GM23338 (cell line): ENCODE data around the gene KIAA1217. TPM values are rescaled to one million over a fixed set of nuclear protein-coding genes. Genes with fewer than 3 reads are reported as not detected.

Source experiments
- ATAC-seq: fragments of 200-7000 bp; cut with Tn5 transposase; 3 replicates; pipeline ENCODE4 v1.9.1; 2020
- DNase-seq: peaks from one replicate; pipeline ENCODE4 v3.0.0-alpha.2; 2015; ENCODE audit warnings: low spot score
- H2AFZ ChIP-seq: fragments of 200-600 bp; sonication (generic); 2 replicates; pipeline ENCODE4 v1.8.0; 2016; ENCODE audit warnings: antibody characterized with exemption, mild to moderate bottlenecking, moderate library complexity
- H3F3A ChIP-seq: fragments of 200-600 bp; sonication (generic); replicated peaks from 2 replicates; pipeline ENCODE4 v1.8.0; 2017; ENCODE audit warnings: antibody characterized with exemption, mixed run types, low read depth
- H3K27ac ChIP-seq: fragments of 200-600 bp; sonication (generic); 2 replicates; pipeline ENCODE4 v1.6.1; 2016; ENCODE audit warnings: low read depth
- H3K27me3 ChIP-seq: fragments of 200-600 bp; sonication (generic); 2 replicates; pipeline ENCODE4 v1.8.0; 2016; ENCODE audit warnings: mild to moderate bottlenecking, mixed run types, moderate library complexity; ENCODE audit not compliant: insufficient read depth
- H3K36me3 ChIP-seq: fragments of 200-600 bp; sonication (generic); 2 replicates; pipeline ENCODE4 v1.8.0; 2016; ENCODE audit warnings: mild to moderate bottlenecking; ENCODE audit not compliant: insufficient read depth
- H3K4me1 ChIP-seq: fragments of 200-600 bp; sonication (generic); 2 replicates; pipeline ENCODE4 v1.8.0; 2016; ENCODE audit warnings: mild to moderate bottlenecking, moderate library complexity; ENCODE audit not compliant: insufficient read depth
- H3K4me2 ChIP-seq: fragments of 200-600 bp; sonication (generic); 2 replicates; pipeline ENCODE4 v1.7.1; 2017; ENCODE audit warnings: mixed run types
- H3K4me3 ChIP-seq: fragments of 200-600 bp; sonication (generic); 2 replicates; pipeline ENCODE4 v1.6.1; 2016; ENCODE audit warnings: mixed run types
- H3K79me2 ChIP-seq: fragments of 200-600 bp; sonication (generic); replicated peaks from 2 replicates; pipeline ENCODE4 v1.8.0; 2017; ENCODE audit warnings: mild to moderate bottlenecking; ENCODE audit not compliant: insufficient read depth
- H3K9me2 ChIP-seq: fragments of 200-600 bp; sonication (generic); 2 replicates; pipeline ENCODE4 v1.8.0; 2017; ENCODE audit not compliant: insufficient read depth
- H4K20me1 ChIP-seq: fragments of 200-600 bp; sonication (generic); replicated peaks from 2 replicates; pipeline ENCODE4 v1.8.0; 2017; ENCODE audit warnings: mild to moderate bottlenecking; ENCODE audit not compliant: insufficient read depth
- H3K27ac Mint-ChIP-seq: 2 replicates; pipeline ENCODE4 v1.8.0; 2020; ENCODE audit warnings: inconsistent platforms, mild to moderate bottlenecking, moderate library complexity, mixed read lengths
- H3K27me3 Mint-ChIP-seq: 3 replicates; pipeline ENCODE4 v1.8.0; 2022; ENCODE audit warnings: low read depth, mild to moderate bottlenecking, moderate library complexity, mixed read lengths, inconsistent platforms; ENCODE audit not compliant: insufficient read depth, poor library complexity
- H3K36me3 Mint-ChIP-seq: 3 replicates; pipeline ENCODE4 v1.8.0; 2021; ENCODE audit warnings: low read depth, mild to moderate bottlenecking, inconsistent platforms, moderate library complexity, mixed read lengths
- H3K4me1 Mint-ChIP-seq: 3 replicates; pipeline ENCODE4 v1.8.0; 2020; ENCODE audit warnings: mild to moderate bottlenecking, inconsistent platforms, mixed read lengths
- H3K4me3 Mint-ChIP-seq: 3 replicates; pipeline ENCODE4 v1.8.0; 2021; ENCODE audit warnings: moderate library complexity, mild to moderate bottlenecking, inconsistent platforms, mixed read lengths
- H3K9me3 Mint-ChIP-seq: 3 replicates; pipeline ENCODE4 v1.8.0; 2020; ENCODE audit warnings: moderate library complexity, mild to moderate bottlenecking, inconsistent platforms, mixed read lengths
- CREB1 ChIP-seq: fragments of 250-450 bp; sonication (Bioruptor Pico); IDR thresholded peaks from 2 replicates; pipeline ENCODE4 v1.5.0; 2020; ENCODE audit warnings: low read depth, mild to moderate bottlenecking, moderate library complexity
- EZH2 ChIP-seq: fragments of 200-600 bp; sonication (generic); IDR thresholded peaks from one replicate; pipeline ENCODE4 v1.8.0; 2017; ENCODE audit warnings: antibody characterized with exemption, mild to moderate bottlenecking, low read depth; ENCODE audit not compliant: unreplicated experiment
- EZH2phosphoT487 ChIP-seq: fragments of 200-600 bp; sonication (generic); IDR thresholded peaks from one replicate; pipeline ENCODE4 v1.8.1; 2018; ENCODE audit warnings: antibody characterized with exemption; ENCODE audit not compliant: unreplicated experiment
- JUNB ChIP-seq: IDR thresholded peaks from one replicate; pipeline ENCODE4 v1.6.1; 2016; ENCODE audit warnings: antibody characterized with exemption; ENCODE audit not compliant: unreplicated experiment
- NANOG ChIP-seq: IDR thresholded peaks from 2 replicates; pipeline ENCODE4 v1.6.1; 2016; ENCODE audit warnings: antibody characterized with exemption, borderline replicate concordance
- POLR2AphosphoS5 ChIP-seq: IDR thresholded peaks from 2 replicates; pipeline ENCODE4 v1.6.1; 2016; ENCODE audit warnings: antibody characterized with exemption, low read depth
- STAT1 ChIP-seq: IDR thresholded peaks from one replicate; pipeline ENCODE4 v1.6.1; 2016; ENCODE audit warnings: antibody characterized with exemption; ENCODE audit not compliant: unreplicated experiment
- ZNF114 ChIP-seq: fragments of 250-450 bp; sonication (Bioruptor Pico); IDR thresholded peaks from 2 replicates; pipeline ENCODE4 v1.5.0; 2020; ENCODE audit warnings: mild to moderate bottlenecking, moderate library complexity
- ZNF331 ChIP-seq: fragments of 250-450 bp; sonication (Bioruptor Pico); IDR thresholded peaks from 2 replicates; pipeline ENCODE4 v1.5.0; 2020; ENCODE audit warnings: low read depth, mild to moderate bottlenecking, moderate library complexity
- polyA plus RNA-seq: library from polyadenylated mRNA; unstranded; fragments of >200 nt; fragmentation: Nextera tagmentation; extraction: Ambion mirVana; gene quantifications from 2 replicates; pipeline ENCODE4 v1.2.1, GENCODE V29; 2016
- total RNA-seq: library from RNA; depleted of rRNA; stranded (reverse); fragments of >200 nt; shearing (Covaris generic); gene quantifications from 2 replicates; pipeline ENCODE4 v1.2.3, GENCODE V29; 2014
- TF ChIP-seq, protein P1 (sequence below): IDR thresholded peaks from 2 replicates; pipeline ENCODE4 v1.6.1; 2016; ENCODE audit warnings: antibody characterized with exemption
- TF ChIP-seq, protein P2 (sequence below), 2 experiments: fragments of 200-600 bp in 1 of 2; sonication (generic) in 1 of 2; conservative IDR thresholded peaks; 2 replicates each; pipeline versions ENCODE4 v1.5.1 to v1.6.1; 2016 to 2017; ENCODE audit warnings: antibody characterized with exemption in 2 of 2, low read depth in 2 of 2, mild to moderate bottlenecking in 2 of 2, moderate library complexity in 1 of 2
- TF ChIP-seq, protein P3 (sequence below): IDR thresholded peaks from one replicate; pipeline ENCODE4 v1.6.1; 2018; ENCODE audit warnings: antibody characterized with exemption; ENCODE audit not compliant: unreplicated experiment

Gene KIAA1217
- total and polyA plus RNA-seq, 2 experiments from 2014 or later: 6.4 to 9.1 TPM

DNA sequence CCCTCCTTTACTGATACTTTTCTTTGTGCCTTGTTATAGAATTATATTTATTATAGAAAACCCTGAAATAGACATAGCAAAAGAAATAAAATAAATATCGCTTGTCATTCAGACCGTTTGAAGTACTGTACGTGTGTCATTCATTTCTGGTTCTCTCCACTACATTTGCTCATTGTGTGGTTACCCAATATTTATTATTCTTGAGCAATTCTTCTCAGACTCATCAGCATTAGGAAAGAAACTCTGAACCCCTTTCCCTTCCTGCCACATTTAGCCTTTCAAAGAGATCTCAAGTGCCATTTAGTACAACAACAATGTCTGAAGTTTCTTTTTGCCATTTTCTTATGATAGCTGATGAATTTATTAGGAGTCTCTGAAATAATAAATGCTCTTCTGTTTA is 154.1 kb downstream of the KIAA1217 start:
- TF ChIP-seq EZH2phosphoT487: no peak
- no peak for TF ChIP-seq EZH2
- no peak for TF ChIP-seq JUNB
- TF ChIP-seq POLR2AphosphoS5: no peak
- no peak for TF ChIP-seq CREB1 (CRISPR knock-in tag)
- Histone ChIP-seq H2AFZ (no peak overlapping the region), H3K27me3 (no peaks in the 10 kb centered on the region), H3K27ac (no peak overlapping the region), H3K4me3 (no peak overlapping the region), H3K4me1 (no peaks in the 10 kb centered on the region), H3K36me3 (no peaks in the 10 kb centered on the region), H3K4me2 (no peak overlapping the region), H4K20me1 (no peaks in the 10 kb centered on the region), H3K9me2 (no peaks in the 10 kb centered on the region), H3F3A (no peaks in the 10 kb centered on the region), H3K79me2 (no peaks in the 10 kb centered on the region)
- H3K4me3 Mint-ChIP-seq: no peak overlapping the region
- no peak overlapping the region for H3K27ac Mint-ChIP-seq
- no peaks in the 10 kb centered on the region for H3K9me3 Mint-ChIP-seq
- H3K27me3 Mint-ChIP-seq: peaks cover 3% of the 10 kb centered on the region
- H3K36me3 Mint-ChIP-seq: no peaks in the 10 kb centered on the region; the same call in 2 of the 3 replicates
- ATAC-seq (no peak), DNase-seq (no peak)
- peaks cover 7% of the 10 kb centered on the region; the same call in 2 of the 3 replicates for H3K4me1 Mint-ChIP-seq

DNA sequence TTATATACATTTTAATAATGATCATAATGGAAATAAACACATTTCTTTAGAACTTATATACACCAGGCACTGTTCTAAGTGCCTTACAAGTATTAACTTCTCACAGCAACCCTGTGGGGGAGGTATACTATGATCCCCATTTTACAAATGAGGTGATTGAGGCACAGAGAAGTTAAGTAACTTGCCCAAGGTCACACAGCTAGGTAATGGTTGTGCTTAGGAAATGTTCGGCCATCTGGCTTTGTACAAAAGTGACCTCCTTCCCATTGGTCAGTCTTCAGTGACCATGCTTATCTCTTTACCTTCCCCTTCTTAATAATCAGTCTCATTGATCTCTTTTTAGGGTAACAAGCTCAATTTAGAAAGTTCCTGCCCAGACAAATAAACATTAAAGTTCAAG is 158.8 kb downstream of the KIAA1217 start:
- ATAC-seq: no peak
- no peak overlapping the region for H3K27ac Mint-ChIP-seq
- no peak overlapping the region for H3K27ac ChIP-seq
- TF ChIP-seq NANOG (no peak), ZNF114 (CRISPR knock-in tag) (no peak), STAT1 (no peak), EZH2 (no peak), ZNF331 (CRISPR knock-in tag) (no peak)
- TF ChIP-seq, protein P1, sequence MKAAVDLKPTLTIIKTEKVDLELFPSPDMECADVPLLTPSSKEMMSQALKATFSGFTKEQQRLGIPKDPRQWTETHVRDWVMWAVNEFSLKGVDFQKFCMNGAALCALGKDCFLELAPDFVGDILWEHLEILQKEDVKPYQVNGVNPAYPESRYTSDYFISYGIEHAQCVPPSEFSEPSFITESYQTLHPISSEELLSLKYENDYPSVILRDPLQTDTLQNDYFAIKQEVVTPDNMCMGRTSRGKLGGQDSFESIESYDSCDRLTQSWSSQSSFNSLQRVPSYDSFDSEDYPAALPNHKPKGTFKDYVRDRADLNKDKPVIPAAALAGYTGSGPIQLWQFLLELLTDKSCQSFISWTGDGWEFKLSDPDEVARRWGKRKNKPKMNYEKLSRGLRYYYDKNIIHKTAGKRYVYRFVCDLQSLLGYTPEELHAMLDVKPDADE: no peak
- TF ChIP-seq, protein P2, sequence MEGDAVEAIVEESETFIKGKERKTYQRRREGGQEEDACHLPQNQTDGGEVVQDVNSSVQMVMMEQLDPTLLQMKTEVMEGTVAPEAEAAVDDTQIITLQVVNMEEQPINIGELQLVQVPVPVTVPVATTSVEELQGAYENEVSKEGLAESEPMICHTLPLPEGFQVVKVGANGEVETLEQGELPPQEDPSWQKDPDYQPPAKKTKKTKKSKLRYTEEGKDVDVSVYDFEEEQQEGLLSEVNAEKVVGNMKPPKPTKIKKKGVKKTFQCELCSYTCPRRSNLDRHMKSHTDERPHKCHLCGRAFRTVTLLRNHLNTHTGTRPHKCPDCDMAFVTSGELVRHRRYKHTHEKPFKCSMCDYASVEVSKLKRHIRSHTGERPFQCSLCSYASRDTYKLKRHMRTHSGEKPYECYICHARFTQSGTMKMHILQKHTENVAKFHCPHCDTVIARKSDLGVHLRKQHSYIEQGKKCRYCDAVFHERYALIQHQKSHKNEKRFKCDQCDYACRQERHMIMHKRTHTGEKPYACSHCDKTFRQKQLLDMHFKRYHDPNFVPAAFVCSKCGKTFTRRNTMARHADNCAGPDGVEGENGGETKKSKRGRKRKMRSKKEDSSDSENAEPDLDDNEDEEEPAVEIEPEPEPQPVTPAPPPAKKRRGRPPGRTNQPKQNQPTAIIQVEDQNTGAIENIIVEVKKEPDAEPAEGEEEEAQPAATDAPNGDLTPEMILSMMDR (conservative IDR thresholded peaks at IDR 0.05; ENCODE audit: low read depth in 2 of 2): no peak
- TF ChIP-seq, protein P3, sequence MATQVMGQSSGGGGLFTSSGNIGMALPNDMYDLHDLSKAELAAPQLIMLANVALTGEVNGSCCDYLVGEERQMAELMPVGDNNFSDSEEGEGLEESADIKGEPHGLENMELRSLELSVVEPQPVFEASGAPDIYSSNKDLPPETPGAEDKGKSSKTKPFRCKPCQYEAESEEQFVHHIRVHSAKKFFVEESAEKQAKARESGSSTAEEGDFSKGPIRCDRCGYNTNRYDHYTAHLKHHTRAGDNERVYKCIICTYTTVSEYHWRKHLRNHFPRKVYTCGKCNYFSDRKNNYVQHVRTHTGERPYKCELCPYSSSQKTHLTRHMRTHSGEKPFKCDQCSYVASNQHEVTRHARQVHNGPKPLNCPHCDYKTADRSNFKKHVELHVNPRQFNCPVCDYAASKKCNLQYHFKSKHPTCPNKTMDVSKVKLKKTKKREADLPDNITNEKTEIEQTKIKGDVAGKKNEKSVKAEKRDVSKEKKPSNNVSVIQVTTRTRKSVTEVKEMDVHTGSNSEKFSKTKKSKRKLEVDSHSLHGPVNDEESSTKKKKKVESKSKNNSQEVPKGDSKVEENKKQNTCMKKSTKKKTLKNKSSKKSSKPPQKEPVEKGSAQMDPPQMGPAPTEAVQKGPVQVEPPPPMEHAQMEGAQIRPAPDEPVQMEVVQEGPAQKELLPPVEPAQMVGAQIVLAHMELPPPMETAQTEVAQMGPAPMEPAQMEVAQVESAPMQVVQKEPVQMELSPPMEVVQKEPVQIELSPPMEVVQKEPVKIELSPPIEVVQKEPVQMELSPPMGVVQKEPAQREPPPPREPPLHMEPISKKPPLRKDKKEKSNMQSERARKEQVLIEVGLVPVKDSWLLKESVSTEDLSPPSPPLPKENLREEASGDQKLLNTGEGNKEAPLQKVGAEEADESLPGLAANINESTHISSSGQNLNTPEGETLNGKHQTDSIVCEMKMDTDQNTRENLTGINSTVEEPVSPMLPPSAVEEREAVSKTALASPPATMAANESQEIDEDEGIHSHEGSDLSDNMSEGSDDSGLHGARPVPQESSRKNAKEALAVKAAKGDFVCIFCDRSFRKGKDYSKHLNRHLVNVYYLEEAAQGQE: no peak

More for the DNA sequence above, 158.8 kb downstream of the KIAA1217 start:
- Histone ChIP-seq H3K4me2 (no peak overlapping the region), H2AFZ (no peak overlapping the region), H3K79me2 (no peaks in the 10 kb centered on the region), H3K9me2 (no peaks in the 10 kb centered on the region), H3F3A (no peaks in the 10 kb centered on the region), H3K27me3 (no peaks in the 10 kb centered on the region), H3K4me3 (no peak overlapping the region), H3K4me1 (peaks cover 6% of the 10 kb centered on the region; the same call in 1 of the 2 replicates), H4K20me1 (no peaks in the 10 kb centered on the region), H3K36me3 (no peaks in the 10 kb centered on the region)
- H3K27me3 Mint-ChIP-seq: peaks cover 6% of the 10 kb centered on the region
- no peak for DNase-seq
- peaks cover 13% of the 10 kb centered on the region for H3K4me1 Mint-ChIP-seq
- H3K9me3 Mint-ChIP-seq: peaks cover 13% of the 10 kb centered on the region; the same call in 2 of the 3 replicates
- H3K36me3 Mint-ChIP-seq: peaks cover 18% of the 10 kb centered on the region
- no peak overlapping the region for H3K4me3 Mint-ChIP-seq
